SU-DHL-6 (cell line): ENCODE measurements around the gene KSR1.

ENCODE experiments used
- EZH2phosphoT487 ChIP-seq: fragments of 200-600 bp; sonication (generic), shearing (Covaris generic); conservative IDR thresholded peaks from 2 replicates; pipeline ENCODE4 v1.6.1; 2018; ENCODE audit warnings: mild to moderate bottlenecking, antibody characterized with exemption, low read length, moderate library complexity, mixed read lengths
- TF ChIP-seq, protein P1 (sequence below): fragments of 200-600 bp; sonication (generic); IDR thresholded peaks from one replicate; pipeline ENCODE4 v1.5.1; 2017; ENCODE audit warnings: antibody characterized with exemption, mild to moderate bottlenecking, low read length, moderate library complexity; ENCODE audit not compliant: insufficient read depth, poor library complexity, severe bottlenecking

- TF ChIP-seq, protein P1, sequence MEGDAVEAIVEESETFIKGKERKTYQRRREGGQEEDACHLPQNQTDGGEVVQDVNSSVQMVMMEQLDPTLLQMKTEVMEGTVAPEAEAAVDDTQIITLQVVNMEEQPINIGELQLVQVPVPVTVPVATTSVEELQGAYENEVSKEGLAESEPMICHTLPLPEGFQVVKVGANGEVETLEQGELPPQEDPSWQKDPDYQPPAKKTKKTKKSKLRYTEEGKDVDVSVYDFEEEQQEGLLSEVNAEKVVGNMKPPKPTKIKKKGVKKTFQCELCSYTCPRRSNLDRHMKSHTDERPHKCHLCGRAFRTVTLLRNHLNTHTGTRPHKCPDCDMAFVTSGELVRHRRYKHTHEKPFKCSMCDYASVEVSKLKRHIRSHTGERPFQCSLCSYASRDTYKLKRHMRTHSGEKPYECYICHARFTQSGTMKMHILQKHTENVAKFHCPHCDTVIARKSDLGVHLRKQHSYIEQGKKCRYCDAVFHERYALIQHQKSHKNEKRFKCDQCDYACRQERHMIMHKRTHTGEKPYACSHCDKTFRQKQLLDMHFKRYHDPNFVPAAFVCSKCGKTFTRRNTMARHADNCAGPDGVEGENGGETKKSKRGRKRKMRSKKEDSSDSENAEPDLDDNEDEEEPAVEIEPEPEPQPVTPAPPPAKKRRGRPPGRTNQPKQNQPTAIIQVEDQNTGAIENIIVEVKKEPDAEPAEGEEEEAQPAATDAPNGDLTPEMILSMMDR = no peak
- TF ChIP-seq EZH2phosphoT487 = no peak
These were observed 160.2 kb downstream of the KSR1 start for GRCh38 chr17:27616414-27616813.
